ENCODE measurements around the gene PAPPA. TPM values are rescaled to one million over a fixed set of nuclear protein-coding genes. Genes with fewer than 3 reads are reported as not detected.

The PAPPA gene
- total RNA-seq, 2 donors from 2014 or later, result 0.09 TPM

GRCh38 chr9:116152941-116153764 lies 438 bp upstream of the PAPPA start:
- H3K27ac ChIP-seq (ENCODE audit: low read depth, low read length), result no peak overlapping the region
- H3K4me3 ChIP-seq (ENCODE audit: low read length), result peak overlapping the region; percentile 68
- no peaks in the 10 kb centered on the region for H3K9me3 Mint-ChIP-seq
- H3K27me3 Mint-ChIP-seq (ENCODE audit: insufficient read depth), result peaks cover 73% of the 10 kb centered on the region
- peaks cover 38% of the 10 kb centered on the region for H3K4me1 Mint-ChIP-seq
- H3K27ac Mint-ChIP-seq, result no peak overlapping the region
- H3K9me3 ChIP-seq (ENCODE audit: control insufficient read depth, low read length), result no peaks in the 10 kb centered on the region
- no peak overlapping the region for H3K9ac ChIP-seq (ENCODE audit: extremely low read depth, low read length, poor library complexity, severe bottlenecking)
- H3K36me3 Mint-ChIP-seq (ENCODE audit: low read depth), result no peaks in the 10 kb centered on the region
- H3K36me3 ChIP-seq (ENCODE audit: control insufficient read depth, insufficient read depth, low read length), result no peaks in the 10 kb centered on the region
- peak; percentile 74 for DNase-seq
- H3K4me3 Mint-ChIP-seq, result peak overlapping the region; percentile 61
- H3K4me1 ChIP-seq (ENCODE audit: control insufficient read depth, insufficient read depth, low read length), result peaks cover 3% of the 10 kb centered on the region
- no peak for TF ChIP-seq CTCF (conservative IDR thresholded peaks at IDR 0.05)
- H3K27me3 ChIP-seq (ENCODE audit: control insufficient read depth, insufficient read depth, low read length, poor library complexity, severe bottlenecking), result peaks cover 62% of the 10 kb centered on the region
- 14 to 18% methylated on average over 6 to 9 of the region's 9 CpGs for WGBS, 2 experiments (ENCODE audit: insufficient coverage in 1 of 2, insufficient read length in 1 of 2)

GRCh38 chr9:116154334-116154975 lies 864 bp downstream of the PAPPA start:
- peaks cover 39% of the 10 kb centered on the region for H3K4me1 Mint-ChIP-seq
- peak; percentile 78 for DNase-seq
- peak overlapping the region; percentile 57 for H3K4me3 ChIP-seq (ENCODE audit: low read length)
- H3K27ac Mint-ChIP-seq, result no peak overlapping the region
- H3K4me1 ChIP-seq (ENCODE audit: control insufficient read depth, insufficient read depth, low read length), result no peaks in the 10 kb centered on the region
- H3K36me3 ChIP-seq (ENCODE audit: control insufficient read depth, insufficient read depth, low read length), result no peaks in the 10 kb centered on the region
- H3K9me3 ChIP-seq (ENCODE audit: control insufficient read depth, low read length), result no peaks in the 10 kb centered on the region
- H3K9me3 Mint-ChIP-seq, result no peaks in the 10 kb centered on the region
- H3K27me3 Mint-ChIP-seq (ENCODE audit: insufficient read depth), result peaks cover 86% of the 10 kb centered on the region
- no peaks in the 10 kb centered on the region for H3K36me3 Mint-ChIP-seq (ENCODE audit: low read depth)
- H3K27me3 ChIP-seq (ENCODE audit: control insufficient read depth, insufficient read depth, low read length, poor library complexity, severe bottlenecking), result peaks cover 75% of the 10 kb centered on the region
- H3K4me3 Mint-ChIP-seq, result peak overlapping the region; percentile 53
- 0% methylated on average over 46 to 74 of the region's 74 CpGs for WGBS, 2 experiments (ENCODE audit: insufficient coverage in 1 of 2, insufficient read length in 1 of 2)
- TF ChIP-seq CTCF (conservative IDR thresholded peaks at IDR 0.05), result no peak
- H3K27ac ChIP-seq (ENCODE audit: low read depth, low read length), result no peak overlapping the region
- H3K9ac ChIP-seq (ENCODE audit: extremely low read depth, low read length, poor library complexity, severe bottlenecking), result no peak overlapping the region

GRCh38 chr9:116154976-116155697 lies 1.5 kb downstream of the PAPPA start:
- Mint-ChIP-seq H3K9me3 (no peaks in the 10 kb centered on the region), H3K27ac (no peak overlapping the region), H3K4me3 (peak overlapping the region; percentile 53), H3K36me3 (ENCODE audit: low read depth) (no peaks in the 10 kb centered on the region), H3K27me3 (ENCODE audit: insufficient read depth) (peaks cover 91% of the 10 kb centered on the region), H3K4me1 (peaks cover 39% of the 10 kb centered on the region)
- H3K9me3 ChIP-seq (ENCODE audit: control insufficient read depth, low read length), result no peaks in the 10 kb centered on the region
- 0 to 2% methylated on average over 6 to 27 of the region's 27 CpGs for WGBS, 2 experiments (ENCODE audit: insufficient coverage in 1 of 2, insufficient read length in 1 of 2)
- no peaks in the 10 kb centered on the region for H3K36me3 ChIP-seq (ENCODE audit: control insufficient read depth, insufficient read depth, low read length)
- no peaks in the 10 kb centered on the region for H3K4me1 ChIP-seq (ENCODE audit: control insufficient read depth, insufficient read depth, low read length)
- DNase-seq, result peak; percentile 56
- peak overlapping the region; percentile 57 for H3K4me3 ChIP-seq (ENCODE audit: low read length)
- no peak overlapping the region for H3K9ac ChIP-seq (ENCODE audit: extremely low read depth, low read length, poor library complexity, severe bottlenecking)
- no peak for TF ChIP-seq CTCF (conservative IDR thresholded peaks at IDR 0.05)
- H3K27me3 ChIP-seq (ENCODE audit: control insufficient read depth, insufficient read depth, low read length, poor library complexity, severe bottlenecking), result peaks cover 82% of the 10 kb centered on the region
- no peak overlapping the region for H3K27ac ChIP-seq (ENCODE audit: low read depth, low read length)
